Esophagus squamous epithelium (tissue), 4 donors: ENCODE results near the gene UBE4A.

Source experiments
- CTCF ChIP-seq, 6 experiments: fragments of 450-650 bp in 4 of 6; fragments of 200-600 bp in 2 of 6; sonication (generic) in 2 of 6; IDR thresholded peaks; one replicate each; pipeline ENCODE4 v1.5.1; 2016 to 2019; ENCODE audit warnings: antibody characterized with exemption in 6 of 6, mild to moderate bottlenecking in 4 of 6, moderate library complexity in 4 of 6
- POLR2A ChIP-seq, 4 donors: fragments of 450-650 bp; IDR thresholded peaks; one replicate each; pipeline ENCODE4 v1.6.1; 2017; ENCODE audit warnings: antibody characterized with exemption in 4 of 4, mild to moderate bottlenecking in 4 of 4, moderate library complexity in 3 of 4

GRCh38 chr11:118437208-118438125, 78.1 kb downstream of the UBE4A start:
- TF ChIP-seq CTCF (IDR thresholded peaks at IDR 0.05) (no peak), POLR2A (IDR thresholded peaks at IDR 0.05) (no peak)
